Liver (tissue), 3 donors: Measurements from ENCODE around the gene OR11H7.

Experiments
- FOXA1 ChIP-seq: IDR thresholded peaks from 2 replicates; pipeline ENCODE4 v1.6.1; 2016; ENCODE audit warnings: antibody characterized with exemption
- NR2F2 ChIP-seq: IDR thresholded peaks from 2 replicates; pipeline ENCODE4 v1.6.1; 2016; ENCODE audit warnings: antibody characterized with exemption
- TF ChIP-seq, protein P1 (sequence below): fragments of 150-350 bp; IDR thresholded peaks from 2 replicates; pipeline ENCODE4 v1.5.1; 2017; ENCODE audit warnings: improper control_type of control experiment, low read depth, low read length; ENCODE audit not compliant: missing input control
- TF ChIP-seq, protein P2 (sequence below): IDR thresholded peaks from 2 replicates; pipeline ENCODE4 v1.6.1; 2016; ENCODE audit warnings: antibody characterized with exemption
- donor health status: healthy.
- donor health status: healthy.

DNA sequence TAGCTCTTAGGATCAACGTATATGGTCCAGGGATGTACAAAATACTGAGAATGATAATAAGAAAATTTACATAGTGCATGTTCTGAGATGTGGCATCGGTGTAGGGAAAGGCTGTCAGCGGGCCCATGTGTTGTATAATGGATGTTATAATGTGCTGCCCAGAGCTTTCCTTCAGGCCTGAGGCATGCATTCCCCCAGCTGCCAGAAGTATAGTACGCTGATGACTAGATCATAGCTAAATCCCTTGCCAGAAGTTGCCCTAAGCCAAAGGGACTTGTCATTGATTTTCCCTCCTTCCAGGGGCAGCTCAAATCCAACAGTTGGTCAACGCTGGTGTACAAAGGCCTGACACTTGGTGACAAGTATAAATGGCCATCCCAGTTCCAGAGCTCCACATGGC is 44.6 kb upstream of the OR11H7 start:
- TF ChIP-seq, protein P1, sequence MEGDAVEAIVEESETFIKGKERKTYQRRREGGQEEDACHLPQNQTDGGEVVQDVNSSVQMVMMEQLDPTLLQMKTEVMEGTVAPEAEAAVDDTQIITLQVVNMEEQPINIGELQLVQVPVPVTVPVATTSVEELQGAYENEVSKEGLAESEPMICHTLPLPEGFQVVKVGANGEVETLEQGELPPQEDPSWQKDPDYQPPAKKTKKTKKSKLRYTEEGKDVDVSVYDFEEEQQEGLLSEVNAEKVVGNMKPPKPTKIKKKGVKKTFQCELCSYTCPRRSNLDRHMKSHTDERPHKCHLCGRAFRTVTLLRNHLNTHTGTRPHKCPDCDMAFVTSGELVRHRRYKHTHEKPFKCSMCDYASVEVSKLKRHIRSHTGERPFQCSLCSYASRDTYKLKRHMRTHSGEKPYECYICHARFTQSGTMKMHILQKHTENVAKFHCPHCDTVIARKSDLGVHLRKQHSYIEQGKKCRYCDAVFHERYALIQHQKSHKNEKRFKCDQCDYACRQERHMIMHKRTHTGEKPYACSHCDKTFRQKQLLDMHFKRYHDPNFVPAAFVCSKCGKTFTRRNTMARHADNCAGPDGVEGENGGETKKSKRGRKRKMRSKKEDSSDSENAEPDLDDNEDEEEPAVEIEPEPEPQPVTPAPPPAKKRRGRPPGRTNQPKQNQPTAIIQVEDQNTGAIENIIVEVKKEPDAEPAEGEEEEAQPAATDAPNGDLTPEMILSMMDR, result no peak
- no peak for TF ChIP-seq FOXA1
- TF ChIP-seq, protein P2, sequence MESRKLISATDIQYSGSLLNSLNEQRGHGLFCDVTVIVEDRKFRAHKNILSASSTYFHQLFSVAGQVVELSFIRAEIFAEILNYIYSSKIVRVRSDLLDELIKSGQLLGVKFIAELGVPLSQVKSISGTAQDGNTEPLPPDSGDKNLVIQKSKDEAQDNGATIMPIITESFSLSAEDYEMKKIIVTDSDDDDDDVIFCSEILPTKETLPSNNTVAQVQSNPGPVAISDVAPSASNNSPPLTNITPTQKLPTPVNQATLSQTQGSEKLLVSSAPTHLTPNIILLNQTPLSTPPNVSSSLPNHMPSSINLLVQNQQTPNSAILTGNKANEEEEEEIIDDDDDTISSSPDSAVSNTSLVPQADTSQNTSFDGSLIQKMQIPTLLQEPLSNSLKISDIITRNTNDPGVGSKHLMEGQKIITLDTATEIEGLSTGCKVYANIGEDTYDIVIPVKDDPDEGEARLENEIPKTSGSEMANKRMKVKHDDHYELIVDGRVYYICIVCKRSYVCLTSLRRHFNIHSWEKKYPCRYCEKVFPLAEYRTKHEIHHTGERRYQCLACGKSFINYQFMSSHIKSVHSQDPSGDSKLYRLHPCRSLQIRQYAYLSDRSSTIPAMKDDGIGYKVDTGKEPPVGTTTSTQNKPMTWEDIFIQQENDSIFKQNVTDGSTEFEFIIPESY, result no peak
- no peak for TF ChIP-seq NR2F2
